Measurements from ENCODE around the gene SNX25. TPM values are rescaled to one million over a fixed set of nuclear protein-coding genes. Genes with fewer than 3 reads are reported as not detected.

Gene SNX25
- total and polyA plus RNA-seq, 2 donors (not counting 1 experiment from before 2014, with no cell fraction given), result 12.0 to 77.6 TPM

- Histone ChIP-seq H3K4me1 (ENCODE audit: control insufficient read depth in 2 of 2, insufficient read depth in 2 of 2, low read length in 2 of 2) (peaks cover 18 to 30% of the 10 kb centered on the region in 2 donors), H3K9ac (ENCODE audit: low read length) (no peak overlapping the region), H4K20me1 (ENCODE audit: control insufficient read depth, insufficient read depth, low read length, poor library complexity, severe bottlenecking) (peaks cover 20% of the 10 kb centered on the region), H3K79me2 (ENCODE audit: control insufficient read depth, insufficient read depth, low read length) (peaks cover 12% of the 10 kb centered on the region), H3K36me3 (replicated peaks in 1 of 2; ENCODE audit: control extremely low read depth in 1 of 2, control insufficient read depth in 1 of 2, extremely low read depth in 1 of 2, insufficient read depth in 2 of 2, low read length in 1 of 2) (peaks cover 3 to 19% of the 10 kb centered on the region in 2 experiments), H3K4me2 (replicated peaks; ENCODE audit: low read depth, low read length, poor library complexity, severe bottlenecking) (peak overlapping the region; percentile 16), H3K4me3 (ENCODE audit: control extremely low read depth in 1 of 5, extremely low read depth in 1 of 5, insufficient read depth in 1 of 5, low read depth in 2 of 5, low read length in 4 of 5) (no peak overlapping the region), H2AFZ (ENCODE audit: insufficient read depth, low read depth, low read length, poor library complexity, severe bottlenecking) (no peak overlapping the region), H3K9me3 (ENCODE audit: control extremely low read depth in 1 of 3, control insufficient read depth in 2 of 3, insufficient read depth in 1 of 3, low read length in 2 of 3) (no peaks in the 10 kb centered on the region), H3K27ac (ENCODE audit: low read length in 2 of 2) (no peak overlapping the region), H3K27me3 (replicated peaks in 1 of 4; ENCODE audit: control extremely low read depth in 1 of 4, control insufficient read depth in 3 of 4, insufficient read depth in 4 of 4, low read length in 3 of 4) (no peaks in the 10 kb centered on the region)
- no peak for TF ChIP-seq EZH2 (IDR thresholded peaks at IDR 0.05; ENCODE audit: borderline replicate concordance, insufficient read depth, low read depth, low read length, poor library complexity, severe bottlenecking)
- TF ChIP-seq, protein P1, sequence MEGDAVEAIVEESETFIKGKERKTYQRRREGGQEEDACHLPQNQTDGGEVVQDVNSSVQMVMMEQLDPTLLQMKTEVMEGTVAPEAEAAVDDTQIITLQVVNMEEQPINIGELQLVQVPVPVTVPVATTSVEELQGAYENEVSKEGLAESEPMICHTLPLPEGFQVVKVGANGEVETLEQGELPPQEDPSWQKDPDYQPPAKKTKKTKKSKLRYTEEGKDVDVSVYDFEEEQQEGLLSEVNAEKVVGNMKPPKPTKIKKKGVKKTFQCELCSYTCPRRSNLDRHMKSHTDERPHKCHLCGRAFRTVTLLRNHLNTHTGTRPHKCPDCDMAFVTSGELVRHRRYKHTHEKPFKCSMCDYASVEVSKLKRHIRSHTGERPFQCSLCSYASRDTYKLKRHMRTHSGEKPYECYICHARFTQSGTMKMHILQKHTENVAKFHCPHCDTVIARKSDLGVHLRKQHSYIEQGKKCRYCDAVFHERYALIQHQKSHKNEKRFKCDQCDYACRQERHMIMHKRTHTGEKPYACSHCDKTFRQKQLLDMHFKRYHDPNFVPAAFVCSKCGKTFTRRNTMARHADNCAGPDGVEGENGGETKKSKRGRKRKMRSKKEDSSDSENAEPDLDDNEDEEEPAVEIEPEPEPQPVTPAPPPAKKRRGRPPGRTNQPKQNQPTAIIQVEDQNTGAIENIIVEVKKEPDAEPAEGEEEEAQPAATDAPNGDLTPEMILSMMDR (IDR thresholded peaks at IDR 0.05), result peak; percentile 70
- ATAC-seq (ENCODE audit: low read depth), result peak; percentile 88
- Mint-ChIP-seq H3K27me3 (no peaks in the 10 kb centered on the region), H3K9me3 (ENCODE audit: insufficient read depth) (no peaks in the 10 kb centered on the region), H3K27ac (peak overlapping the region; percentile 4), H3K4me1 (peaks cover 36% of the 10 kb centered on the region), H3K4me3 (no peak overlapping the region)
- intact Hi-C loops (cut with micrococcal nuclease), result loop anchor here (1.0 to 2.0 kb wide), 3 partner anchors 96 to 266 kb away; partner anchors contain the start of gene SNX25
- POLR2A ChIA-PET, result no interaction called here
- DNase-seq, result peak; percentile 75
- CTCF ChIA-PET, result interaction anchor here (0.5 to 2.8 kb wide), 4 partner anchors 120 to 296 kb away, joined by 3 to 7 read pairs (median 4); no protein-coding TSS in a partner anchor
- WGBS (ENCODE audit: insufficient coverage), result 32% methylated on average over 2 of the region's 5 CpGs
These were observed 95.7 kb downstream of the SNX25 start for GRCh38 chr4:185304944-185305690.

DNA sequence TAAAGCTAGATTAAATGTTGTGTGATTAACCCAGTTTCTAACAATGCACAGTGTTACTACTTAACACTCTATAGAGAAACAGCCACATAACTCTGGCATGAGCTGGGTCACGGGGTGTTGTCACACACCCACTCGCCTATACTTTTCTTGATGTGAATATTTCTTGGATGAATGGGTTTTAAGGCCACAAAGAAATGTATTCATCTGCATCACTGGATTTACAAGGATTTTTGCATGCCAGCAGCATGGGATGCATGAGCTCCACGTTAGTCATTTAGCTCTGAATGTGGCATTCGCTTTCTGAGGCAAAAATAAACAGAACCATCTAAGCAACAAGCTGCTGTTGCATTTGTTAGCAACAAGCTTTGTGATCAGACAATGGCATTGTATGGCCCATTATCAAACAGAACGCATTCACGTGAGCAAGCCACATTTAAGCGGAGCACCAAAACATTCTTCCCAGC lies 96.6 kb downstream of the SNX25 start:
- Histone ChIP-seq H2AFZ (ENCODE audit: insufficient read depth, low read depth, low read length, poor library complexity, severe bottlenecking) (no peak overlapping the region), H3K27ac (ENCODE audit: low read length in 2 of 2) (no peak overlapping the region), H3K4me1 (ENCODE audit: control insufficient read depth in 2 of 2, insufficient read depth in 2 of 2, low read length in 2 of 2) (peaks cover 24 to 39% of the 10 kb centered on the region in 2 donors), H4K20me1 (ENCODE audit: control insufficient read depth, insufficient read depth, low read length, poor library complexity, severe bottlenecking) (peaks cover 27% of the 10 kb centered on the region), H3K4me2 (replicated peaks; ENCODE audit: low read depth, low read length, poor library complexity, severe bottlenecking) (no peak overlapping the region), H3K9ac (ENCODE audit: low read length) (no peak overlapping the region), H3K9me3 (ENCODE audit: control extremely low read depth in 1 of 3, control insufficient read depth in 2 of 3, insufficient read depth in 1 of 3, low read length in 2 of 3) (no peaks in the 10 kb centered on the region), H3K27me3 (replicated peaks in 1 of 4; ENCODE audit: control extremely low read depth in 1 of 4, control insufficient read depth in 3 of 4, insufficient read depth in 4 of 4, low read length in 3 of 4) (no peaks in the 10 kb centered on the region), H3K79me2 (ENCODE audit: control insufficient read depth, insufficient read depth, low read length) (peaks cover 7% of the 10 kb centered on the region), H3K4me3 (ENCODE audit: control extremely low read depth in 1 of 5, extremely low read depth in 1 of 5, insufficient read depth in 1 of 5, low read depth in 2 of 5, low read length in 4 of 5) (no peak overlapping the region), H3K36me3 (replicated peaks in 1 of 2; ENCODE audit: control extremely low read depth in 1 of 2, control insufficient read depth in 1 of 2, extremely low read depth in 1 of 2, insufficient read depth in 2 of 2, low read length in 1 of 2) (peaks cover 3 to 22% of the 10 kb centered on the region in 2 experiments)
- Mint-ChIP-seq H3K27ac (no peak overlapping the region), H3K9me3 (ENCODE audit: insufficient read depth) (no peaks in the 10 kb centered on the region), H3K4me1 (peaks cover 43% of the 10 kb centered on the region), H3K4me3 (no peak overlapping the region), H3K27me3 (no peaks in the 10 kb centered on the region)
- ATAC-seq (ENCODE audit: low read depth) (no peak), DNase-seq (no peak)
- CTCF ChIA-PET, result interaction anchor here (0.5 to 1.3 kb wide), 6 partner anchors 11 to 270 kb away, joined by 3 to 5 read pairs (median 4); no protein-coding TSS in a partner anchor
- 87% methylated on average over 2 of the region's 7 CpGs for WGBS (ENCODE audit: insufficient coverage)
- intact Hi-C loops (cut with micrococcal nuclease), result loop anchor here (1.0 to 2.0 kb wide), 3 partner anchors 97 to 267 kb away; partner anchors contain the start of gene SNX25
- no peak for TF ChIP-seq EZH2 (IDR thresholded peaks at IDR 0.05; ENCODE audit: borderline replicate concordance, insufficient read depth, low read depth, low read length, poor library complexity, severe bottlenecking)
- TF ChIP-seq, protein P1 (IDR thresholded peaks at IDR 0.05), result no peak
- POLR2A ChIA-PET, result no interaction called here

Data from B cell (primary cell).